ENCODE results near the gene SLC35A5. TPM values are rescaled to one million over a fixed set of nuclear protein-coding genes. Genes with fewer than 3 reads are reported as not detected.
A peak's percentile ranks its signal among the peaks of the same experiment; 100 is the strongest.

SLC35A5 gene
- total and polyA plus RNA-seq, 2 of the 13 experiments (the other 11 are each of a cell fraction or from before 2014, with no cell fraction given), result 15.5 to 26.5 TPM

GRCh38 chr3:112561734-112562529, at the start of gene SLC35A5, which contains the start of gene ATG3 (continued):
- TF ChIP-seq ATF6 (CRISPR knock-in tag; conservative IDR thresholded peaks at IDR 0.05), result 0 out of 2 replicates have a peak, but pooled peaks have one; percentile 65
- no peak for TF ChIP-seq SMARCC2 (IDR thresholded peaks at IDR 0.05)
- no peak for TF ChIP-seq GPBP1L1 (CRISPR knock-in tag; IDR thresholded peaks at IDR 0.05)
- no peak for TF ChIP-seq ZFP82 (CRISPR knock-in tag; IDR thresholded peaks at IDR 0.05; ENCODE audit: borderline replicate concordance)
- no peak for TF ChIP-seq ETS1 (CRISPR knock-in tag; IDR thresholded peaks at IDR 0.05)
- peak; percentile 39; the same call in 1 of the 2 replicates for TF ChIP-seq HCFC1 (IDR thresholded peaks at IDR 0.05; ENCODE audit: low read depth, low read length)
- no peak; the same call in 1 of the 2 replicates for TF ChIP-seq MTERF4 (CRISPR knock-in tag; IDR thresholded peaks at IDR 0.05)
- TF ChIP-seq ZNF33A (CRISPR knock-in tag; IDR thresholded peaks at IDR 0.05; ENCODE audit: borderline replicate concordance), result no peak
- TF ChIP-seq SP2 (CRISPR knock-in tag; IDR thresholded peaks at IDR 0.05), result peak; percentile 61
- TF ChIP-seq SMAD9 (CRISPR knock-in tag; IDR thresholded peaks at IDR 0.05), result no peak
- no peak for TF ChIP-seq ZNF652 (CRISPR knock-in tag; IDR thresholded peaks at IDR 0.05; ENCODE audit: borderline replicate concordance, low read depth)
- TF ChIP-seq HMG20B (CRISPR knock-in tag; conservative IDR thresholded peaks at IDR 0.05), result no peak
- 0 out of 2 replicates have a peak, but pooled peaks have one; percentile 52 for TF ChIP-seq FOXK2 (IDR thresholded peaks at IDR 0.05)
- TF ChIP-seq NKX3-1 (CRISPR knock-in tag; IDR thresholded peaks at IDR 0.05), result no peak
- peak; percentile 67; the same call in 1 of the 2 replicates for TF ChIP-seq SRY (CRISPR knock-in tag; IDR thresholded peaks at IDR 0.05)
- TF ChIP-seq RFXAP (CRISPR knock-in tag; IDR thresholded peaks at IDR 0.05; ENCODE audit: borderline replicate concordance), result peak; percentile 29; the same call in 1 of the 2 replicates
- no peak for TF ChIP-seq PAX8 (CRISPR knock-in tag; IDR thresholded peaks at IDR 0.05; ENCODE audit: borderline replicate concordance)
- TF ChIP-seq HOXA5 (CRISPR knock-in tag; IDR thresholded peaks at IDR 0.05), result no peak
- TF ChIP-seq HNRNPLL (IDR thresholded peaks at IDR 0.05; ENCODE audit: low read depth, low read length, poor library complexity, severe bottlenecking), result peak; percentile 97
- TF ChIP-seq MEF2D (CRISPR knock-in tag; IDR thresholded peaks at IDR 0.05), result no peak; the same call in 1 of the 2 replicates

All from HepG2 (cell line).